NCI-H2081 treated with DMSO at 0.1 percent for 48 hours (cell line): ENCODE results near the gene AFF1.

Source experiments
- DNase-seq: peaks from one replicate; lab custom pipeline; 2025; lab: John Stamatoyannopoulos, UW

Gene AFF1

DNA sequence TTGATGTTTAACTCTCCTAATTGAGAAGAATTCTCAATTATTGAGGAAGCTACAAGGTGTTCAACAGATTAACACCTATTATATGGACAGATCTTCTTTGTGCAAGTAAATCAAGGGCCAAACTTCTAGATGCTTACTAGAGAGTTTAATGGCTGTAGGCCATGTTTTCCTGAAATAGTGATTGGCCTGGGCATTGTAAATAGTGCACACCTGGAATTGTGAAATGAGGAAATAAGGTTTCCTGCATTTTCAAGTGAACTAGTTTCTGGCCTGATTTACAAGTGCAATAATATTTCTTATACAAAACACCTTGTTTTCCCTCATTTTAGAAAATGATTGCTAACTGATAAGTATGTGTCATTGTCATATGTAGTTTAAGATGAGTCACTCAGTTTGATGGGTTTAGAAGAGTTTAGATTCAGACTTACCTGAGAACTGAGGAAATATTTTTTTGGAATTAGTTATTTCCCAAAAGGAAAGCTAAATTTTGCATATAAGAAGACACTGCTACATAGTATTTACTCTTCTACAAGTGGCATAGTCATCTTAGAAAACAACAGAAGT is 21.2 kb downstream of the AFF1 start:
- no peak for DNase-seq

DNA sequence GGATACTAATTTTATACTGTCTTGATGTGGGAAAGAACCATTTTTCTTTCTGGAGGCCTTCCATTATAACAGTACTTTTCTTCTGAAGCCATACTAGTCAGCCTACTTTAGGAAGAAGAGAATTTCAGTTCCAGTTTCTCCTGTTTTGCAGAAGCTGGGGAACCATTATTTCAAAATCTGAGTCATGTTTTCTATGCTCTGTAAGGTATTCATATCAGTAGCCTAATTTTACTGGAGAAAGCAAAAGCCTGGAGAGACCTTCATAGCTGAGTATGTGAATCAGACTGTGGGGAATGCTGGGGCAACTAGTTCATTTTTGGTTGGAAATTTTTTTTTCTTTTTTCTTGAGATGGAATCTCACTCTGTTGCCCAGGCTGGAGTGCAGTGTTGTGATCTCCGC is 22.4 kb downstream of the AFF1 start:
- no peak for DNase-seq

DNA sequence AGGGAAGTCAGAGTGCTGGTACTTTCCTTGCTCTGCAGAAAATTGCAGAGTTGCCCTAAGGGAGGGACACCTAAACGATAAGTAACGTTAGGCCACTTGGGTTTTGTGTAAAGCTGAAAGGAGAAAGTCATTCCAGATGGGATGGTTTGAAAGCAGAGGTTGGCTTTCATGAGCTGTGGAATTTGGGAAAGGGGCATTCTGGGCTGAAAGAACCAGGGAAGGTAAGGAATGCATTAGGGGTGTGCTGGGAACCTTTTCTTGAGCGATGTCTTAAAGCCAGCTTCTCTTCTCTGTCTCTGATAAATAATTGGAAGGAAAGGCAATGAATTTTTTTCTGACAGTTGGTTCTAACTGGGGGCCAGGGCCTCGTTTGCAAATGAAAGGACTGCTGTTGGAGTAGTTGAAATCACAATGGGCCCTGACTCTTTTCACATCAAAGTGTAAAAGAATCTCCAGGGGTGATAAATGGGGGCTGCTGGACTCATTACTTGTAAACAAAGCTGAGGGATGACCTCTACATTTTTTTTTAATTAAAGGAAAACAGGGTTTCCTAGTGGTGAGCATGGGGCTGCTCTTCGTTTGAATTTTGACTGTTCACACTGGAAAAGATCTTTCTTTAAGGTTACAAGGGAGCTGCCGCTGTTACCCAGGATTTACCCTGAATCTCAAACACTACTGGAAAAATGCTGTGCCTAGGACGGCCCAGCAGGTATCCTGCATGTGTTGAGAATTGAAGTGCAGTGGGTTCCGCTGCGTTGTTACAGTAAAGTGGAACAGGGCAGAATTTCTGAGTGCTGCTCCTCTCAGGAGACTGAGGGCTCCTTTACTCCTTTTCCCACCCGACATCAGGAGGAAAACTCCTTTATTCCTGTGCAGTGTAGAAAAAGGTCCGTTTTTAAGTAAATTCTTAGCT is 25.0 kb downstream of the AFF1 start:
- no peak for DNase-seq

DNA sequence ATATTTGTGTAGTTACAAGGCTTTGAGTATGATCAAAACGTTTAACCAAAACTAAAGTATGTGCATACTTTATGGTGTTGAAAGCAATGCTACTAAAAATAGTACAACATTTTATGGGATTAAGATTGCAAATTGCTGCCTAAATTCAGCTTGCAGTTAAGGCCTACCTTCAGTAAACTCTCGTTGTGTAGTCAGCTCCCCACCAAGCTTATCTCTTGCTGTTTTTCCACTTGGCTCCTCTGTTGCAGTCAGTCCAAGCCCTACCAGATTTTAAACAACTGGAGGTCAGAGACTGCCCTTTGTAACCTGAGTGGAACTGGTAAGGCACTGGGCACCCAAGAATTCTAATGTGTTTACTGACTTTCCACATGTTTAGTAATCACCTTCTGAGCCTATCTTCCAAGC is 25.7 kb downstream of the AFF1 start:
- DNase-seq: no peak

DNA sequence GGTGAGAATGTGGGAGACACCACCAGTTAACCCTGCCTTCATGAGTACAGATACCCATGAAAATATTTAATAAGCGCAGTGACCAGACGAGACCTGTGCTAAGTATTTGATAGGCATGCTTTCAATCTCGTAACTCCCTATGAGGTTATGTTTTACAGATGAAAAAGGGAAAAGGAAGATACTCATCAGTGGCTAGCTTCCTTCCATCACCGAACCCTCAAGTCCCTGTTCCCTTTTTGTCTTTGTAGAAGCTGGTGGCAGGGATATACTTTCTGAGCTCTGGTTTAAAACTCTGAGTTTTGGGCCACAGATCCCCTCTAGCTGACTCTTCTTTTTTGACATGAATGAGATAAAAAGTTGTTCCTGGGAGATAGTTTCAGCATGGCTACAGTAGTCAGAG is 26.3 kb downstream of the AFF1 start:
- no peak for DNase-seq

DNA sequence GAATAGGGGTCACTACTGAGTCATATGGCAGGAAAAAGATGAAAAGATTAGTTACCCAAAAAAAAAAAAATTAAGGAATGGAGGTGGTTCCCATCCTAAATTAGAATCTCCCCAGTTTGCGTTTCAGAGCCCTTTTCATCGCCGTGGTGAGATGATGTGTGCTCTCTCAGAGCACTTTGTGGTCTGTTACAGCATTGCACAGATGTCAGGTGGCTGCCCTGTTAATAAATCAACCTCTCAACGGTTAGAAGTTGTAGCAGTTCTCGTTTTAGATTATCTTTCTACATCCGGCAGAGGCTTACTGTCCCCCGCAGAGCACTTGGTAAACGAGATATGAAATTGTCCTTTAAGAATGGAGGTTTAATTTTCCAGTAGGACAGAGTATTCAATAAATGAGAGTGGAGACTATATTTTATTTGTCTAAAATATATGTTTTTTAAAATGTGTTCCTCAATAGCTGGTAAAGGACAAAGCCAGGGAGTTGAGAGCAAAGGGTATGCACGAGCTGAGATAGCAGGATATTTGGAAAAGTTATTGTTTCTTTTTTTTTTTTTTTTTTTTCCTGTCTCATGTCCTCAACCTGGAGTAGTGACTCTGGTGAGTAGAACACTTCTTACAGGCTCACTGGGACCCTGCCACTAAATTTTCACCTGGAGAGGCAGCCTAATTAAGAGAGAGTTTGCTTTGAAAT is 26.9 kb downstream of the AFF1 start:
- DNase-seq: no peak

DNA sequence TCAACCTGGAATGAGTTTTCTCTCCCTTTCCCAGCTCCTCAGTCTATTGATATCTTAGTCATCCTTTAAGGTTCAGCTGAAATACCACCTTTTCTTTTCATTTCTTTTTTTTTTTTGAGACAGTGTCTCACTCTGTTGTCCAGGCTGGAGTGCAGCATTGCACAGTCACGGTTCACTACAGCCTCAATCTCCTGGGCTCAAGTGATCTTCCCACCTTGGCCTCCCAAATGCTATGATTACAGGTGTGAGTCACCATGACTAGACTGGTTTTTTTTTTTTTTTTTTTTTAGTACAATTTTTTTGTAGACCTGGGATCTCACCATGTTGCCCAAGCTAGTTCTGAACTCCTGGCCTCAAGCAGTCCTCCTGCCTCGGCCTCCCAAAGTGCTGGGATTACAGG is 28.9 kb downstream of the AFF1 start:
- DNase-seq: no peak

DNA sequence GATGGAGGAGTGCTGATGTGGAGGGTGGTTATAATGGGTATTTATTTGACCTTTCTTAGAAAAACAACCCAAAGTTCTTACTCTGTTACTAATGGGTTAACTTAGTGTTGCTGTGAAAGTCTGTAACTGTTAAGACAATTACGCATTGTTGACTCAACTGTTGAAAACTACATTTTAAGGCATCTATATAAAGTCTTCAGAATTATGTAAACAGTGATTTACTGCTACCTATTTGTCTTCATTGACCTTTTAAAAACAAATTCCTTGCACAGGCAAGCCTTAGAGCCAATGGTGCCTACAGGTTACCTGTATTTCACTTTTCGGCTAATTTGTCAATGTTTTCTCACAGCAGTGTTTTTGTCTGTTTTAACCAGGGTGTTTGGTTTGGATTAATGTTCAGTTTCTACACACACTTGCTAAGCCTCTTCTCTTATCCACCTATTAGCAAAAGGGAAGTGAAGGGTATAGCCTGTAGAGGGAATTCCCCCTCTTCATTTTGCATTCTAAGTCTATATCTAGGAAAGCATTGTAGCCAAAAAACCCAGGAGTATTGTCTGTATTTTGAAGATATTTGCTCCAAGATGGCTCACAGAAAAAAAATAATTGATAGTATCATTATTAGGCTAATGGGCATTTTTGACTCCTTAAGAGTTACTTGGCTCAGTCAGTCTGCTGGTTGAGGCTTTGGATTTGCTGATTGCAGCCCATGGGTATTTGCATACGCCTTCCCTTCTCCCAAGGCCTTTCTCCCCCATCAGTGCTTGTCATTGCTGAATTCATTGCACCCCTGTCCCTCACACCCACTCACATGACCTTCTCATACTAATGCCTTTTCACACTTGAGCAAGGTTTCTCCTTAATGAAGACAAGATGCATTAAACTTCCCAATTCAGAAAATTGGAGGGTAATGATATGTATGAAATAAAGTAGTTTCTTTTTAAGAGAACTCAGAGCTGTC is 30.5 kb downstream of the AFF1 start:
- no peak for DNase-seq

DNA sequence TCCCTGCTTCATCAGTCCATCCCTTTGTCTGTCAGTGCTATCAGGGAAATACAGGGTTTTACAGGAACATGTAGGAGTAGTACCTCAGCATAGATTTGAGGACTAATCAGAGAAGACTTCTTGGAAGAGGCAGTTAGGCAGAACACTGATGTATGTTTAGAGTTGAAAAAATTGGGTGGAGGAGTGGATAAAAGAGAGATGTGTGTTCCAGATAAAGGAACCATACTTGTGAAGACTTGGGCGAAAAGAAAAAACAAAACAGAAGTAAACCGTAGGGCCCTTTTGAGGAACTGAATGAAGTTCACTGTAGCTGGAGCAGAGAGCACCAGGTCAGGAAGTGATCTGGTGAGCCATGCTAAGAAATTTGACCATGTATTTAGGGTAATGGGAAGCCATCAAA is 32.3 kb downstream of the AFF1 start:
- DNase-seq: no peak

DNA sequence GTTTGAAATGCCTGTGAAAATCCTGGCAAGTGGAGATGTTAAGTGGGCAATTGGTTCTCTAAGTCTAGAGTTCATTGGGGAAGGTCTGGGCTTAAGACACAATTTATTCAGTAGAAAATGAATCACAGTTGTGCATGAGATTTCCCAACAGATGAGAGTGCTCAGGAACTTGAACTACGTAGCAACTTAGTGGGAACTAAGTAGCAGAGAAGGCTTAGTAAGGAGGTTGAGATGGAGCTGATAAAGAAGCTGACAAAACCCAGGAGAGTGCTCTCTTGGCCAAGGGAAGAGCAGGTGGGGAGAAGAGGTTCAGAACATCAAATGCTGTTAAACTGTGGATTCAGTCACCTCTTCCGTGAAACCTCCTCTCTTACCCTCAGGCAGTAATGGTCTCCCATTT is 33.0 kb downstream of the AFF1 start:
- no peak for DNase-seq

DNA sequence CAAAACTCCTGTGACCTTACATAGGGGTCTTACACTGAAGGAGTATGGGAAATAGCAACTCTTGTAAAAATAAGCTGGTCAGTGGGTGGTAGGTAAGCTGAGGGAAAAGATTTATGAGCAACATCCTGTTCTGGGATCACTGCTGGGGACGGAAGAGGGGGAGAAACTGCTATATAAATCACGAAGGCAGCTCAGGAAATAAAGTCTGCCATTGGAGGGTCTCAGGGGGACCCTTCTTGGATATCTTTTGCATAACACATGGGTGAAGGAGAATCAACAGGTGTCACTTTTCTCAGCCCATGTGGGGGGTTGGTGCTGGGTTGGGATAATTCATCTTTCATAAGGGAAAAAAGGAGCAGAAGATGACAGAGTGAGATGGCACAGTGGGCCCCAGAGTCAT is 33.7 kb downstream of the AFF1 start:
- DNase-seq: no peak

DNA sequence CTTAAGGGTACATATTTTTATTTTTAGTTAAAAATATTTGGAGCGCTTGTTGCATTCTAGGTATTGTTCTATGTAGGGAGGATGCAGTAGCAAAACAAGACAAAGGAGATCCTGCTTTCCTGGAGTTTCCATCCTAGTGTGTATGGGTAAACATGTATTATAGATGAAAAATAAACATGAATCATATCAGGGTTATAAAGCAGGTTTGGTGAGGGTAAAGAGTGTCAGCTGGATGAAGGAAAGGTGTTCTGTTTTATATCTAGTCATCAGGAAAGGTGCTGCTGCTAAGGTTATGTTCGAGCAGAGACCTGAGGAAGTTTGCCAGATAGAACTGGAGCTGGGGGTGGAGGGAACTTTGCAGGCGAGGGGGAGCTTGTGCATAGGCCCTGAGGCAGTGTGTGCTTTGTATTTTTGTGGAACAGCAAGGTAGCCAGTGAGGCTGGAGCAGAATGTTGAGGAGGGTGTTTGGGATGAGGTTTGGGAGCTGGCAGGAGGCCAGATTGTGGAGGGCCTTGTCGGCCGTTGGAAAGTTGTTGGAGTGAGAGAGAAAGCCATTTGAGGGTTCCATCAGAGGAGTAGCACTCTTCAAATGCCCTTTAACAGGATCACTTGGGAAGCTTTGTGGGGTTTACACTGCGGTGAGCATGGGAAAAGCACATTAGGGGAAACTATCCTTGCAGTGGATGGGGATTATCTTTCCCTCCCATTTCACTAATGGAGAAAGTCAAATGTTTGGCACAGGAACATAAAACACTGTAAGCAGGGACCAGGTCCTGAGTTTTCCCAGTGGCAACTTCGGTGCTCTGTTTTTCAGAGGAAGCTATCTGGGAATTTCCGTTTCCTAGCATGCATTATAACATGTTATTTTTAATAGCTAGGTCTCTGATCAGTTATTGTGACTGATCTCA is 35.9 kb downstream of the AFF1 start:
- DNase-seq: no peak

DNA sequence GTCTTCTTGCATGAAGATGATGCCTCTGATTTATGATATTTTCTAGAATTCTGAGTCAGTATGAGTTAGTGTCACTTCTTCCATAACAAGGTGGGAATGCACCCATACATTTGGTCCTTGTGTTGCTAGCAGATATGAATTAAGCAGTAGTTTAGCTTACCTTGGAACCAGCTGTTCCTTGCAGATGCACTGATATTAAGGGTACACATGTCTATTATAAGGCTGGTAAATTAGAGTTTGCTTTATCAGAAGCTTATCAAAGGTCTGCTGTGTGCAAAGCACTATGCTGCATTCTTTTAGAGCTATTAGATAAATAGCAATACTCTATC is 36.5 kb downstream of the AFF1 start:
- no peak for DNase-seq

DNA sequence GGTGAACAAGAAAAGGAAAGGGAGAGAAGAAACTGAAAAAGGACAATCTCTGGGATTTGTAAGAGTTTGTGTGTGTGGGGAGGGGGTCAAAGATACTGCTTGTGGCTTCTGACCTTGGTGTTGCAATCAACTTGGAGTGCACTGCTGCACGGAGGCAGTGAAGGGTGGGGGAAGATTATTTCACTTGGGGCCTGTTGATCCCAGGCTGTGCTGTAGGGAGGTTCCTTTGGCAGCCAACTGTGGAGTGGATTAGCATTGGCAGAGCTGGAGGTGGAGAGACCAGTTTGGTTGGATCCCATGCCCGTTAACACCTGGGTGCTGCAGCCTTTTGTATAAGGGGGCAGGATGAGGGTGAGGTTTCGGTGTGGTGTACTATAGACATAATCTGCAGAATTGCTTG is 38.2 kb downstream of the AFF1 start:
- no peak for DNase-seq

DNA sequence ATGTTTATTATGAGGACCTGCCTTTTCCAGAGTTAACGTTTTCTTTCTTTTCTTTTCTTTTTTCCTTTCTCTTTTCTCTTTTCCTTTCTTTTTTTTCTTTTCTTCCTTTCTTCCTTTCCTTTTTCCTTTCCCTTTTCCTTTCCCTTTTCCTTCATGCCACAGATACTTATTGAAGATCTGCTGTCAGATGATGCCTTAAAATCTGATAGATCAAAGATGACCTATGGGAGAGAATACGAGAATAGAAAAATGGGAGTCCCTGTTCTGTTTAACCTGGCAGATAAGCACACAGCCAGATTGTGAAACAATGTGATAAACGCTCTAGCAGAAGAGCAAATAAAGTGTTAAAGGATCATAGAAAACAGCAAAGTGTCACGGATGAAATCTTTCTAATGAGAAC is 38.9 kb downstream of the AFF1 start:
- DNase-seq: no peak

DNA sequence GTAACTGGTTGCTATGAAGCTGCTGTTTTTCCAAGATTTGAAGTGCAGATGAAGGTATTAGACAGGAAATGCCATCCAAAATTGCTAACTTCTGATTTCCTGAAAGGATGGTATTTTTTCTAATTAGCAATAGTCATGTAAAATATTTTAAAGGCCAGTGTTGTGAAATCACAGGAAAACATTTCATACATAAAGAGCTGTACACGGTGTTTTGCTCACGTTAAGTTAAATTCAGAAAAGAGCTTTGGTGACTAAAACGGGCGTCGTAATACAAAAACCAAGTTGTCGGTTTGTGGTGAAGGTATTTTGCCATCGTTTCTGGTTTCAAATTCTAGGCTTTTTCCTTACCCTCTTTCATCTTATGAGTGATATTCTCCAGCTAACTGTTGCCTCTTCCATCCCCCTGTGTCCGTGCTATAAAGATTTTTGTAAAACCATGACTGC is 39.8 kb downstream of the AFF1 start:
- no peak for DNase-seq

DNA sequence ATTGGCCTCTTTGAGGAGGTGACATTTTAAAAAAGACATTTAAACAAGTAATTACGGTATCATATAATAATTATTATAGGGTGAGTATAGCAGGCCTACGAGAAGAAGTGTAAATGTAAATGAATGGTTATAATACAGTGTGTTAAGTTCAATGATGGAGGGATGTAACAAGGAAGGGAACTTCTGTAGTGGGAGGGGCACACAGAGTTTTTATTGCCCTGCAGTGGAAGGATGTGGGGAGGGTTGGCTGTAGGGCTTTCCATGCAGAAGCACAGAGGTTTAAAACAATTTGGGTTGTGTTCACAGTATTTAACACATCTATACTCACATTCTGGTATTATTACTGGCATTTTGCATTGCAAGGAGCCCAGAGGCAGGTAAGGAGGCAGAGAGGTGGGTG is 41.1 kb downstream of the AFF1 start:
- DNase-seq: no peak

DNA sequence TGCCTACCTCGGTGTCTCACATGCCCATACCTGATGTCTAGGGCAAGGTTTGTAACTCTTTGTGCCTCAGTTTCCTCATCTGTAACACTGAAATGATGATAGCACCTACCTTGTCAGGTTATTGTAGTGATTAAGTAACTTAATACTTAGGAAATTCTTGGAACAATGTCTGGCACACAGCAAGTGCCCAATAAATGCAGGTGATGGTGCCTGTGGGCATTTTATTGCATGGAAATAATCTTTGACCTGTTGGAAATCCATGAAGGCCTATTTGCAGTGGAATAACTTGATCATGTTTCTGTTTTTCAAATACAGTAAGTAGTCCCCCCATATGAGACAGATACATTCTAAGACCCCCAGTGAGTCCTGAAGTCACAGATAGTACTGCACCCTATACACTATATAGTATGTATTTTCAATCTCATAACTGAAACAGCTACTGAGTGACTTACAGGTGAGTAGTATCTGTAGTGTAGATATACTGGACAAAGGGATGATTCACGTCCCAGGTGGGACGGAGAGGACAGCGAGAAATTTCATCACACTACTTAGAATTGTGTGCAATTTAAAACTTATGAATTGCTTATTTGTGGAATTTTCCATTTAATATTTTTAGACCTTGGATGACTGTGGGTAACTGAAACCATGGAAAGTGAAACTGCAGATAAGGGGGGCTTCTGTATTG is 42.1 kb downstream of the AFF1 start:
- no peak for DNase-seq

DNA sequence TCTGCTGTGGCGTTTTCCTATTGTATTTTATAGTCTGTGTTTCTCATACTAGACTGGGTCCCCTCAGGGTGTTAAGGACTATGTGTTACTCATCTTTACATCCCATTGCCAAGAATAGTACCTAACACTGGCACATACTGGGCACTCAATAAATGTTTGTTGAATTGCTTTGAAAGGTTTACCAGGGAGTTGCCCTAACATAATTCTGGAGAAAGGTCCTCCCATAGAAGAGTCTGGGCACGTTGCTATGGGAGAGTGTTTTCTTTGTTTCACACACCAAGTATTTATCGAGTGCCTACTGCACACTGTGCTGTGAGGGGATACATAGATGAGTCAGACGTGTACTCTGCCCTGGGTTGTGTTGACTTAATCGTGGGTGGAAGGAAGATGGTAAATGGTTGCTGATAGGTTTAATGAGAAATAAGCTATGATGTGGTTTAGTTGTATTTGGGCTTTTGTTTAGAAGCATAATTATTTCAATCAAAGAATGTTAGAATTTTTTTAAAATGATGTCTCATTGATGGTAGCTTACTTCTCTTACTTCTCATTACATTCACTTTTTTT is 42.9 kb downstream of the AFF1 start:
- DNase-seq: no peak

DNA sequence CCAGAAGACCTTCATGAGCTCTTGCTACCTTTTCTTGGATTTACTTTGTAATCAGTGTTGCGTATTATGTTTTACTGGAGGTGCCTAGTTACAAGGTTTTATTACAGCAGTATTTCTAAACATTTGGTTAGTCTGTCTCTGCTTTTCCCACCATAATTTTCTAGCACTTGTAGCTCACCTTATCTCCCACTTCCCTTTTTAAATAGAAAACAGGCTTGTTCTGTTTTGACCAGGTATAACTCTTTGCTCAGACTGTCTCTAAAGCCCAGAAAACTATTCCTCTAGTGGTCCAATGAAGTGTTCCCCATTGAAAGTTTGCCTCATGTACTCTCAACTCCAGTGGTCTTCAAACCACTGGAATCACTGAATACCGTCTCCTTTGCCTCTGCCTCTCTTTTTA is 43.9 kb downstream of the AFF1 start:
- no peak for DNase-seq
